Measurements from ENCODE around the gene PIH1D1.

DNA sequence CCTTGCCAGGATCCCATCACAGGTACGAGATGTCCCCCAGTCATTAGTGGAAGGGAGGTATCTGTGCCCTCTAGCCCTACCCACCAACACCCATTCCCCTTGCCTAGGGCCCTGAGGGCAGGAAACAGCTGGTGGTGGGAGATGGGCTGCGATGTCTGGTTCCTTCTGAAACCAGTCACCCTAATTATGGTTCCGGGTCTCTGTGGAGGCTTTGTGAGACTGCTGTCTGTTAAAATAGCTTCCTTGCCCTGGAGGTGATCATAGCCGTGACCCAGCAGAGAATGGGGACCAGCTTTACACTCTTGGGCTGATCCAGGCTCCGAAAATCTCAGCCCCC, 6.9 kb upstream of the PIH1D1 start:
- TF ChIP-seq, protein P1, sequence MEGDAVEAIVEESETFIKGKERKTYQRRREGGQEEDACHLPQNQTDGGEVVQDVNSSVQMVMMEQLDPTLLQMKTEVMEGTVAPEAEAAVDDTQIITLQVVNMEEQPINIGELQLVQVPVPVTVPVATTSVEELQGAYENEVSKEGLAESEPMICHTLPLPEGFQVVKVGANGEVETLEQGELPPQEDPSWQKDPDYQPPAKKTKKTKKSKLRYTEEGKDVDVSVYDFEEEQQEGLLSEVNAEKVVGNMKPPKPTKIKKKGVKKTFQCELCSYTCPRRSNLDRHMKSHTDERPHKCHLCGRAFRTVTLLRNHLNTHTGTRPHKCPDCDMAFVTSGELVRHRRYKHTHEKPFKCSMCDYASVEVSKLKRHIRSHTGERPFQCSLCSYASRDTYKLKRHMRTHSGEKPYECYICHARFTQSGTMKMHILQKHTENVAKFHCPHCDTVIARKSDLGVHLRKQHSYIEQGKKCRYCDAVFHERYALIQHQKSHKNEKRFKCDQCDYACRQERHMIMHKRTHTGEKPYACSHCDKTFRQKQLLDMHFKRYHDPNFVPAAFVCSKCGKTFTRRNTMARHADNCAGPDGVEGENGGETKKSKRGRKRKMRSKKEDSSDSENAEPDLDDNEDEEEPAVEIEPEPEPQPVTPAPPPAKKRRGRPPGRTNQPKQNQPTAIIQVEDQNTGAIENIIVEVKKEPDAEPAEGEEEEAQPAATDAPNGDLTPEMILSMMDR (conservative IDR thresholded peaks at IDR 0.05; ENCODE audit: low read depth, low read length), result no peak
- no peak for TF ChIP-seq EZH2 (IDR thresholded peaks at IDR 0.05; ENCODE audit: borderline replicate concordance, low read depth, low read length, poor library complexity, severe bottlenecking)
